KMS-11 (cell line): ENCODE data around the gene SLC25A15.

Source experiments
- H2AFZ ChIP-seq: fragments of 200-600 bp; sonication (generic); 2 replicates; pipeline ENCODE4 v1.6.1; 2016; ENCODE audit warnings: antibody characterized with exemption, mixed run types, low read depth
- H3K27ac ChIP-seq: fragments of 200-600 bp; sonication (generic); 2 replicates; pipeline ENCODE4 v1.6.1; 2016; ENCODE audit warnings: mild to moderate bottlenecking, mixed run types
- H3K27me3 ChIP-seq: fragments of 200-600 bp; sonication (generic); 2 replicates; pipeline ENCODE4 v1.6.1; 2017; ENCODE audit warnings: mild to moderate bottlenecking, low read depth, mixed run types, moderate library complexity; ENCODE audit not compliant: insufficient read depth
- H3K36me3 ChIP-seq: fragments of 200-600 bp; sonication (generic); 2 replicates; pipeline ENCODE4 v1.6.1; 2017; ENCODE audit warnings: mild to moderate bottlenecking, mixed run types; ENCODE audit not compliant: insufficient read depth
- H3K4me1 ChIP-seq: fragments of 200-600 bp; sonication (generic); 2 replicates; pipeline ENCODE4 v1.6.1; 2016; ENCODE audit warnings: mild to moderate bottlenecking, low read depth, mixed run types; ENCODE audit not compliant: poor library complexity, severe bottlenecking
- H3K4me2 ChIP-seq: fragments of 200-600 bp; sonication (generic); 2 replicates; pipeline ENCODE4 v1.7.0; 2016; ENCODE audit warnings: mild to moderate bottlenecking, mixed run types
- H3K4me3 ChIP-seq: fragments of 200-600 bp; sonication (generic); IDR thresholded peaks from 2 replicates; pipeline ENCODE4 v1.6.1; 2017; ENCODE audit warnings: low read depth, low read length, mixed read lengths; ENCODE audit not compliant: insufficient read depth
- H3K79me2 ChIP-seq: fragments of 200-600 bp; sonication (generic); 2 replicates; pipeline ENCODE4 v1.6.1; 2016; ENCODE audit warnings: low read depth, mixed run types; ENCODE audit not compliant: insufficient read depth
- H3K9ac ChIP-seq: fragments of 200-600 bp; sonication (generic); 2 replicates; pipeline ENCODE4 v1.6.1; 2016; ENCODE audit warnings: mild to moderate bottlenecking, mixed run types
- H4K20me1 ChIP-seq: fragments of 200-600 bp; sonication (generic); 2 replicates; pipeline ENCODE4 v1.6.1; 2016; ENCODE audit warnings: mild to moderate bottlenecking, mixed run types; ENCODE audit not compliant: insufficient read depth
- TF ChIP-seq, protein P1 (sequence below): fragments of 200-600 bp; sonication (generic); conservative IDR thresholded peaks from 2 replicates; pipeline ENCODE4 v1.6.1; 2017; ENCODE audit warnings: low read depth, mild to moderate bottlenecking, antibody characterized with exemption, low read length, moderate library complexity, mixed read lengths

SLC25A15 gene

DNA sequence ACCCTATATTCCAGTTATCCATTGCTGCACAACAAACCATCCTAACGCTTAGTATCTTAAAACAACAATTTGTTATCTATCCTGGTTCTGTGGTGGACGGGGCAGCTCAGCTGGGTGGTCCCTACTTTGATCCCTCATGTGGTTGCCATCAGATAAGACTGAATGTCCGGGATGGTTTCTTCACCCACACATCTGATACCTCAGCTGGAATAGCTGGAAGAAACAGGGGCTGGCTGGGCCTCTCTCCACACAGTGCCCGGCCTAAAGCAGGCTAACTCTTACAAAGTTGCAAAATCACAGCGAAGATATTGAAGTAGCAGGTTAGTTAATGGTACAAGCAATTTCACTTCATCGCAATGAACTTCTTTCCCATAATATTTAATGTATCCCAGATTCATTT lies 14.7 kb upstream of the SLC25A15 start:
- no peak overlapping the region for H3K27ac ChIP-seq
- no peaks in the 10 kb centered on the region for H3K36me3 ChIP-seq
- no peaks in the 10 kb centered on the region for H3K79me2 ChIP-seq
- no peaks in the 10 kb centered on the region for H4K20me1 ChIP-seq
- H3K9ac ChIP-seq: no peak overlapping the region
- no peak overlapping the region for H3K4me2 ChIP-seq
- TF ChIP-seq, protein P1, sequence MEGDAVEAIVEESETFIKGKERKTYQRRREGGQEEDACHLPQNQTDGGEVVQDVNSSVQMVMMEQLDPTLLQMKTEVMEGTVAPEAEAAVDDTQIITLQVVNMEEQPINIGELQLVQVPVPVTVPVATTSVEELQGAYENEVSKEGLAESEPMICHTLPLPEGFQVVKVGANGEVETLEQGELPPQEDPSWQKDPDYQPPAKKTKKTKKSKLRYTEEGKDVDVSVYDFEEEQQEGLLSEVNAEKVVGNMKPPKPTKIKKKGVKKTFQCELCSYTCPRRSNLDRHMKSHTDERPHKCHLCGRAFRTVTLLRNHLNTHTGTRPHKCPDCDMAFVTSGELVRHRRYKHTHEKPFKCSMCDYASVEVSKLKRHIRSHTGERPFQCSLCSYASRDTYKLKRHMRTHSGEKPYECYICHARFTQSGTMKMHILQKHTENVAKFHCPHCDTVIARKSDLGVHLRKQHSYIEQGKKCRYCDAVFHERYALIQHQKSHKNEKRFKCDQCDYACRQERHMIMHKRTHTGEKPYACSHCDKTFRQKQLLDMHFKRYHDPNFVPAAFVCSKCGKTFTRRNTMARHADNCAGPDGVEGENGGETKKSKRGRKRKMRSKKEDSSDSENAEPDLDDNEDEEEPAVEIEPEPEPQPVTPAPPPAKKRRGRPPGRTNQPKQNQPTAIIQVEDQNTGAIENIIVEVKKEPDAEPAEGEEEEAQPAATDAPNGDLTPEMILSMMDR: no peak
- H3K4me3 ChIP-seq: no peak overlapping the region
- no peaks in the 10 kb centered on the region for H3K27me3 ChIP-seq
- peaks cover 10% of the 10 kb centered on the region for H3K4me1 ChIP-seq
- H2AFZ ChIP-seq: no peak overlapping the region

DNA sequence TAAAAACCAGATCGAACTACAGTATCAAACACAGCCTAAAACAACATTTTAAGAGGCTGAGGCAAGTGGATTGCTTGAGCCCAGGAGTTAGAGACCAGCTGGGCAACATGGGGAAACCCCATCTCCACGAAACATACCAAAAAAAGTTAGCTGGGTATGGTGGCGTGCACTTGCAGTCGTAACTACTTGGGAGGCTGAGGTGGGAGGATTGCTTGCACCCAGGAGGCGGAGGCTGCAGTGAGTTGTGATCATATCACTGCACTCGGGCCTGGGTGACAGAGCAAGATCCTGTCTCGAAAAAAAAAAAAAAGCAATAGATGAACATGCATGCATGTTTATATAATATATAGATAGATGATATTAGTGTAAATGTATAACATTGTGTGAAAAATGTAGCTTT lies 13.2 kb upstream of the SLC25A15 start:
- H3K27ac ChIP-seq: no peak overlapping the region
- H3K9ac ChIP-seq: no peak overlapping the region
- no peaks in the 10 kb centered on the region for H3K79me2 ChIP-seq
- H3K36me3 ChIP-seq: no peaks in the 10 kb centered on the region
- H2AFZ ChIP-seq: no peak overlapping the region
- H3K4me3 ChIP-seq: no peak overlapping the region
- no peaks in the 10 kb centered on the region for H4K20me1 ChIP-seq
- peaks cover 9% of the 10 kb centered on the region for H3K4me1 ChIP-seq
- TF ChIP-seq, protein P1: no peak
- H3K4me2 ChIP-seq: no peak overlapping the region
- no peaks in the 10 kb centered on the region for H3K27me3 ChIP-seq

DNA sequence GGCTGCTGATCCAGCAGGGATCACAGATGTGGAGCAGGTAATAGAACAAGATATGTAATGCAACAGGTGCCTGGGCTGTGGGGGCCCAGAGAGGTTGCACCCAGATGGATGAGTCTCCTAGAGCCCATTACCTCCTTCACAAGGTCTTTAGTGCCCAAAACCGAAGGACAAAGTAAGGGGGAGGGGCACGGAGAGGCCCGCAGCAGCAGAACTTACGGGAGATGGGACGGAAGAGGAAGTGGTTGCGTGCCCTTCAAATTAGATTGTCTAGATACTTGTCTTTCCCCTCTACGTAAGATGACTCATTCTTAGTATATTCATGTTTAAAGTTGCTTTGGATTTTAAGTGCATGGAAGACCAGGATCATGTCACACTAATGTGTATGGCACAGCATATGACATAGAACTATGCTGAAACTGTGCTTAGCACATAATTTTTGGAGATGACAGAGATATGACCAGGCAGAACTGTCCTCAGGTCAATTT lies 12.7 kb upstream of the SLC25A15 start:
- TF ChIP-seq, protein P1: no peak
- H3K27ac ChIP-seq: no peak overlapping the region
- H3K4me3 ChIP-seq: no peak overlapping the region
- no peak overlapping the region for H3K9ac ChIP-seq
- H4K20me1 ChIP-seq: no peaks in the 10 kb centered on the region
- no peaks in the 10 kb centered on the region for H3K79me2 ChIP-seq
- no peaks in the 10 kb centered on the region for H3K27me3 ChIP-seq
- peaks cover 9% of the 10 kb centered on the region for H3K4me1 ChIP-seq
- no peak overlapping the region for H3K4me2 ChIP-seq
- no peaks in the 10 kb centered on the region for H3K36me3 ChIP-seq
- H2AFZ ChIP-seq: peak overlapping the region; percentile 35; the same call in 1 of the 2 replicates

DNA sequence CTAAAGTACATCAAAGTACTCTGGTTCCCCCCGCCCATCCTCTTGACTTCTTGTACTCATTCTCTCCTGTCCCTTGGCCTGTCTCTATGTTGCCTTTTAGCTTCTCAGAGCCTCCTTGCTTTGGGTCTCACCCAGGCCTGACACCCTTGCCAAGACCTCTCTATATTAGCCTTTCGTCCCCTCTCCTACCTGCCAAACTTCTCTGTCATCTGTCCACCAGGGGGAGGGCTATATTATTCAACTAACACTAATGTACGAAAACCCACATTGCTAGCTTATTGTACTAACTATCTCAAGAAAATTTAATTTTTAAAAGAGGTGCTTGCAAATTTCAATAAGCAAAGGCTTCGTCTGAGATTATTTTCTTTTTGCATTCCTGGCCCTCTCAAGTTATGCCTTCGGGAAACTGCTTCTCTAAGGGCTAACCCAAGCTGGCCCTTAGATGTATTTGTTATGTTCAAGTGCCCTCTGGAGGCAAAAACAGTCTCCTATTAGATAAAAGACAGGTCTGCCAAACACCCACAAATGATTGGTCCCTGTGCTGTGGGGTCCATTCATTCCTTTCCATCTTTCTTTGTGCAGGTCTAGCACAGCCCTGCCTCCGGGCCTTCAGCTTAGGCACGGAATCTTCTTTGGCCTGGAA lies 12.1 kb upstream of the SLC25A15 start:
- H2AFZ ChIP-seq: peak overlapping the region; percentile 35; the same call in 1 of the 2 replicates
- H3K4me2 ChIP-seq: peak overlapping the region; percentile 29; the same call in 1 of the 2 replicates
- no peaks in the 10 kb centered on the region for H3K36me3 ChIP-seq
- no peaks in the 10 kb centered on the region for H4K20me1 ChIP-seq
- H3K79me2 ChIP-seq: no peaks in the 10 kb centered on the region
- no peak overlapping the region for H3K27ac ChIP-seq
- no peak overlapping the region for H3K4me3 ChIP-seq
- H3K27me3 ChIP-seq: no peaks in the 10 kb centered on the region
- peaks cover 9% of the 10 kb centered on the region for H3K4me1 ChIP-seq
- H3K9ac ChIP-seq: no peak overlapping the region
- TF ChIP-seq, protein P1: peak; percentile 81
